Hepatocyte (in vitro differentiated cells): ENCODE results near the gene AIP.

Experiments
- EZH2phosphoT487 ChIP-seq: fragments of 200-600 bp; sonication (generic); IDR thresholded peaks from one replicate; pipeline ENCODE4 v1.6.1; 2018; ENCODE audit warnings: antibody characterized with exemption, mild to moderate bottlenecking, low read depth, moderate library complexity; ENCODE audit not compliant: unreplicated experiment, severe bottlenecking
- TF ChIP-seq, protein P1 (sequence below): fragments of 200-600 bp; sonication (generic); IDR thresholded peaks from 2 replicates; pipeline ENCODE4 v1.5.1; 2016; ENCODE audit warnings: antibody characterized with exemption, mild to moderate bottlenecking; ENCODE audit not compliant: poor library complexity

DNA sequence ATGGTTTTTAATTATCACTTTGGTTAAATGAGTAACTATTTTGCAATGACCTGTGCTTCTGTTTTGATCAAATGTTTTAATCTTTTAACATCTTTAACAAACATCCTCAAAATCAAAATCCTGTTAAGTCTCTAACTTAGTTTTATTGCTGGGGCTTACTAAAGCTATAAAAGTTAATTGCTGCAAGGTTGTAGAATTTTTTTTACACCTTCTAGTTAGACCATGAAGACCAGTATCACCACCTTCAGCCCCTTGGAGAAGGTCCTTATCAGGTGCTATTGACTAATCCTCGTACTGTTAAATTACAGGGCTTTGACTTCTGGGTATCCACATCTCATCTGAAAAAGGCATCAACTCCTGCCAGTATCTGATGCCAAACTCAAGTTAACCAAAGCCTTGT is 52.7 kb downstream of the AIP start:
- TF ChIP-seq, protein P1, sequence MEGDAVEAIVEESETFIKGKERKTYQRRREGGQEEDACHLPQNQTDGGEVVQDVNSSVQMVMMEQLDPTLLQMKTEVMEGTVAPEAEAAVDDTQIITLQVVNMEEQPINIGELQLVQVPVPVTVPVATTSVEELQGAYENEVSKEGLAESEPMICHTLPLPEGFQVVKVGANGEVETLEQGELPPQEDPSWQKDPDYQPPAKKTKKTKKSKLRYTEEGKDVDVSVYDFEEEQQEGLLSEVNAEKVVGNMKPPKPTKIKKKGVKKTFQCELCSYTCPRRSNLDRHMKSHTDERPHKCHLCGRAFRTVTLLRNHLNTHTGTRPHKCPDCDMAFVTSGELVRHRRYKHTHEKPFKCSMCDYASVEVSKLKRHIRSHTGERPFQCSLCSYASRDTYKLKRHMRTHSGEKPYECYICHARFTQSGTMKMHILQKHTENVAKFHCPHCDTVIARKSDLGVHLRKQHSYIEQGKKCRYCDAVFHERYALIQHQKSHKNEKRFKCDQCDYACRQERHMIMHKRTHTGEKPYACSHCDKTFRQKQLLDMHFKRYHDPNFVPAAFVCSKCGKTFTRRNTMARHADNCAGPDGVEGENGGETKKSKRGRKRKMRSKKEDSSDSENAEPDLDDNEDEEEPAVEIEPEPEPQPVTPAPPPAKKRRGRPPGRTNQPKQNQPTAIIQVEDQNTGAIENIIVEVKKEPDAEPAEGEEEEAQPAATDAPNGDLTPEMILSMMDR = no peak
- no peak for TF ChIP-seq EZH2phosphoT487
